IMR-90 (cell line): Measurements from ENCODE around the gene KRTAP12-2.

ENCODE experiments used
- CTCF ChIP-seq: conservative IDR thresholded peaks from 2 replicates; pipeline ENCODE4 v1.5.1; 2012; ENCODE audit warnings: mild to moderate bottlenecking, low read depth, low read length, improper control_type of control experiment
- POLR2A ChIP-seq: IDR thresholded peaks from 2 replicates; pipeline ENCODE4 v1.6.1; 2012; ENCODE audit warnings: mild to moderate bottlenecking, low read depth, low read length

GRCh38 chr21:44653656-44654575 lies 12.8 kb downstream of the KRTAP12-2 start:
- no peak for TF ChIP-seq CTCF
- TF ChIP-seq POLR2A = no peak
